ENCODE results near the gene PLPP2. TPM values are rescaled to one million over a fixed set of nuclear protein-coding genes. Genes with fewer than 3 reads are reported as not detected.

Gene PLPP2
- total and polyA plus RNA-seq, 2 of the 13 experiments (the other 11 are each of a cell fraction or from before 2014, with no cell fraction given) = not detected

DNA sequence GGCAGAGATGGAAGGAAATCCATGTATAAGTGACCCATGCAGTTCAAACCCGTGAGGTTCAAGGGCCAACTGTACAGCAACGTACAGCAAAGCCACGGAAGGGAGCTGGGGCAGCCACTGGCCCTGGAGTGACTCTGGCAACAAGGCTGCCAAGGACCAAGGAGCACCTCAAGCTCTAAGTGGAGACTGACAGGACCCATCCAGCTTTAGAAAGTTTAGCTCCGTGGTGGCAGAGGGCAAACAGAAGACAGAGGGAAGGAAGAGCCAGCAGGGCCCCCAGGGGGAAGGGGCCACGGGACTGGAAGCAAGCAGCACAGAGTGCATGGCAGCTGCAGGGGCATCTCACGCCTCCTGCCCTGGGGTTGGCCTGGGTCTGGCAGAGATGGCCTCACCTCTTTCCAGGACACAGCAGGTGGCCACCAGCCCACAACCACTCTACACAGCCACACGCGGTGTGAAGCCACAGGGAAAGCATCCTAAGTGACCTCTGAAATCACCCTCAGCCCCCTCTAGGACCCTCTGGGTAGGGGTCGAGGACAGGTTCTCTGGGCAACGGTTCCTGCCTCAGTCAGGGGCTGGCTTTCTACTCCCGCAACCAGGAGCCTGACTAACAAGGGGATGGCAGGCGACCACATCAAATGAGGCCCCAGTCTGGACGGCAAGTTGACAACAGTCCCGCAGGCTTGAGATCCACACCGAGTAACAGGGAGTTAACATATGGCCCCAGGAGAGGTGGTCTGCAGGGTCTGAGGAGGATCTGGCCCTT is 49.6 kb upstream of the PLPP2 start (continued):
- TF ChIP-seq, protein P1, sequence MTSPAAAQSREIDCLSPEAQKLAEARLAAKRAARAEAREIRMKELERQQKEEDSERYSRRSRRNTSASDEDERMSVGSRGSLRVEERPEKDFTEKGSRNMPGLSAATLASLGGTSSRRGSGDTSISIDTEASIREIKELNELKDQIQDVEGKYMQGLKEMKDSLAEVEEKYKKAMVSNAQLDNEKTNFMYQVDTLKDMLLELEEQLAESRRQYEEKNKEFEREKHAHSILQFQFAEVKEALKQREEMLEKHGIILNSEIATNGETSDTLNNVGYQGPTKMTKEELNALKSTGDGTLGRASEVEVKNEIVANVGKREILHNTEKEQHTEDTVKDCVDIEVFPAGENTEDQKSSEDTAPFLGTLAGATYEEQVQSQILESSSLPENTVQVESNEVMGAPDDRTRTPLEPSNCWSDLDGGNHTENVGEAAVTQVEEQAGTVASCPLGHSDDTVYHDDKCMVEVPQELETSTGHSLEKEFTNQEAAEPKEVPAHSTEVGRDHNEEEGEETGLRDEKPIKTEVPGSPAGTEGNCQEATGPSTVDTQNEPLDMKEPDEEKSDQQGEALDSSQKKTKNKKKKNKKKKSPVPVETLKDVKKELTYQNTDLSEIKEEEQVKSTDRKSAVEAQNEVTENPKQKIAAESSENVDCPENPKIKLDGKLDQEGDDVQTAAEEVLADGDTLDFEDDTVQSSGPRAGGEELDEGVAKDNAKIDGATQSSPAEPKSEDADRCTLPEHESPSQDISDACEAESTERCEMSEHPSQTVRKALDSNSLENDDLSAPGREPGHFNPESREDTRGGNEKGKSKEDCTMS (CRISPR knock-in tag; conservative IDR thresholded peaks at IDR 0.05) = no peak
- no peak for TF ChIP-seq ZNF619 (CRISPR knock-in tag; IDR thresholded peaks at IDR 0.05)

- Histone ChIP-seq H2AFZ (ENCODE audit: low read length) (no peak overlapping the region), H3K27me3 (ENCODE audit: control insufficient read depth in 1 of 2, insufficient read depth in 2 of 2, low read length in 2 of 2) (no peaks in the 10 kb centered on the region; a peak in 1 of 5 replicates), H3K36me3 (replicated peaks in 1 of 2; ENCODE audit: control insufficient read depth in 1 of 2, insufficient read depth in 2 of 2, low read length in 2 of 2) (peaks cover 5 to 16% of the 10 kb centered on the region in 2 experiments; a peak in 4 of 5 replicates), H3K4me2 (ENCODE audit: low read depth, low read length) (no peak overlapping the region; the same call in 1 of the 2 replicates), H3K79me2 (ENCODE audit: insufficient read depth, low read length) (peaks cover 87% of the 10 kb centered on the region), H3K4me1 (ENCODE audit: insufficient read depth, low read length) (peaks cover 71% of the 10 kb centered on the region), H3K9ac (ENCODE audit: insufficient read depth, low read depth, low read length) (no peak overlapping the region), H3K9me3 (ENCODE audit: low read length) (no peaks in the 10 kb centered on the region), H3K4me3 (replicated peaks in 1 of 3; ENCODE audit: insufficient read depth in 1 of 3, low read depth in 2 of 3, low read length in 3 of 3) (no peak overlapping the region), H3K27ac (ENCODE audit: extremely low read length, insufficient read depth, low read length) (peak overlapping the region; percentile 6), H4K20me1 (ENCODE audit: insufficient read depth, low read length) (peaks cover 62% of the 10 kb centered on the region)
- no peak for ATAC-seq
- no peak for DNase-seq (ENCODE audit: low spot score)
- intact Hi-C loops (cut with micrococcal nuclease; ENCODE audit: unreplicated experiment) = no loop called here
- TF ChIP-seq ZNF7 (CRISPR knock-in tag; IDR thresholded peaks at IDR 0.05) = peak; percentile 99
- TF ChIP-seq FUBP1 (CRISPR knock-in tag; IDR thresholded peaks at IDR 0.05; ENCODE audit: borderline replicate concordance) = no peak
- in situ Hi-C loops (cut with HindIII; ENCODE audit: extremely low pct_ligation_motif_present, low pct_unique_long_range_greater_than_20kb) = no loop called here
- ChIA-PET POLR2A (no interaction called here), CTCF (ENCODE audit: low intra/inter-chr PET ratio, low total read pairs) (no interaction called here)
- whole genome bisulfite sequencing (ENCODE audit: low lambda C conversion rate) = 84% methylated on average over 10 of the region's 10 CpGs
- FAIRE-seq = no peak
- no TSS peak for BruUV-seq (replicated peaks)
Measured at GRCh38 chr19:339262-339887, 48.2 kb upstream of the PLPP2 start.
